ENCODE measurements around the gene ARPC5.
"Not testable (repeated sequence)": the region's sequence is repeated elsewhere in the genome, so short reads cannot be mapped to it uniquely, and the experiment has no call there.

Gene ARPC5

GRCh38 chr1:183646776-183647175 lies 11.2 kb upstream of the ARPC5 start:
- DNase-seq (ENCODE audit: low spot score) (no peak), FAIRE-seq (no peak)

- DNase-seq (ENCODE audit: low spot score) (no peak), FAIRE-seq (no peak)
Measured at GRCh38 chr1:183645531-183645930, 9.9 kb upstream of the ARPC5 start.

GRCh38 chr1:183642166-183642565 lies 6.6 kb upstream of the ARPC5 start:
- FAIRE-seq = no peak
- no peak for DNase-seq (ENCODE audit: low spot score)

- DNase-seq (ENCODE audit: low spot score) (no peak), FAIRE-seq (no peak)
Measured at GRCh38 chr1:183640193-183640592, 4.6 kb upstream of the ARPC5 start.

- FAIRE-seq = no peak
- no peak for DNase-seq (ENCODE audit: low spot score)
Measured at GRCh38 chr1:183638649-183639387, 3.2 kb upstream of the ARPC5 start.

- FAIRE-seq (no peak), DNase-seq (ENCODE audit: low spot score) (no peak)
Measured at GRCh38 chr1:183636783-183637182, 1.2 kb upstream of the ARPC5 start.

GRCh38 chr1:183636334-183636682 lies 725 bp upstream of the ARPC5 start:
- DNase-seq (ENCODE audit: low spot score) (no peak), FAIRE-seq (no peak)

- FAIRE-seq (no peak), DNase-seq (ENCODE audit: low spot score) (peak; percentile 10)
Measured at GRCh38 chr1:183635099-183635605, 431 bp downstream of the ARPC5 start.

GRCh38 chr1:183634429-183635065 lies 1.0 kb downstream of the ARPC5 start:
- DNase-seq (ENCODE audit: low spot score) (no peak), FAIRE-seq (no peak)

GRCh38 chr1:183633676-183634343 lies 1.8 kb downstream of the ARPC5 start:
- DNase-seq (ENCODE audit: low spot score) (peak; percentile 76), FAIRE-seq (peak; percentile 59)

GRCh38 chr1:183632964-183633363 lies 2.6 kb downstream of the ARPC5 start:
- no peak for FAIRE-seq

GRCh38 chr1:183632114-183632513 lies 3.5 kb downstream of the ARPC5 start:
- FAIRE-seq (no peak), DNase-seq (ENCODE audit: low spot score) (no peak)

More at GRCh38 chr1:183632964-183633363, 2.6 kb downstream of the ARPC5 start:
- no peak for DNase-seq (ENCODE audit: low spot score)

- FAIRE-seq (no peak), DNase-seq (ENCODE audit: low spot score) (no peak)
Measured at GRCh38 chr1:183630748-183631147, 4.8 kb downstream of the ARPC5 start.

- DNase-seq (ENCODE audit: low spot score) (no peak), FAIRE-seq (no peak)
Measured at GRCh38 chr1:183628537-183628936, 7.0 kb downstream of the ARPC5 start.

- not testable (repeated sequence) for FAIRE-seq; DNase-seq (ENCODE audit: low spot score)
Measured at GRCh38 chr1:183626236-183626635, 9.3 kb downstream of the ARPC5 start.

GRCh38 chr1:183622884-183623785 lies 12.4 kb downstream of the ARPC5 start:
- DNase-seq (ENCODE audit: low spot score) (peak; percentile 64), FAIRE-seq (peak; percentile 48)

- FAIRE-seq (no peak), DNase-seq (ENCODE audit: low spot score) (no peak)
Measured at GRCh38 chr1:183622013-183622412, 13.6 kb downstream of the ARPC5 start.

GRCh38 chr1:183620311-183620710 lies 15.3 kb downstream of the ARPC5 start:
- FAIRE-seq (no peak), DNase-seq (ENCODE audit: low spot score) (no peak)

- no peak for DNase-seq (ENCODE audit: low spot score)
- FAIRE-seq = no peak
Measured at GRCh38 chr1:183619781-183620180, 15.8 kb downstream of the ARPC5 start.

- not testable (repeated sequence) for DNase-seq (ENCODE audit: low spot score); FAIRE-seq
Measured at GRCh38 chr1:183618202-183618601, 17.4 kb downstream of the ARPC5 start.

GRCh38 chr1:183612975-183613374 lies 22.6 kb downstream of the ARPC5 start:
- not testable (repeated sequence) for DNase-seq (ENCODE audit: low spot score); FAIRE-seq
